NCI-H774 (cell line): ENCODE data around the gene CCDC197.

Experiments used
- DNase-seq: peaks from one replicate; lab custom pipeline; 2025; lab: John Stamatoyannopoulos, UW

CCDC197 gene

GRCh38 chr14:94026173-94026888, 29.2 kb downstream of the CCDC197 start, which contains the start of gene OTUB2:
Gene OTUB2 (plus strand): TSS chr14:94026340. CDS start chr14:94026538, 198 bp downstream.
- peak; percentile 97 for DNase-seq

DNA sequence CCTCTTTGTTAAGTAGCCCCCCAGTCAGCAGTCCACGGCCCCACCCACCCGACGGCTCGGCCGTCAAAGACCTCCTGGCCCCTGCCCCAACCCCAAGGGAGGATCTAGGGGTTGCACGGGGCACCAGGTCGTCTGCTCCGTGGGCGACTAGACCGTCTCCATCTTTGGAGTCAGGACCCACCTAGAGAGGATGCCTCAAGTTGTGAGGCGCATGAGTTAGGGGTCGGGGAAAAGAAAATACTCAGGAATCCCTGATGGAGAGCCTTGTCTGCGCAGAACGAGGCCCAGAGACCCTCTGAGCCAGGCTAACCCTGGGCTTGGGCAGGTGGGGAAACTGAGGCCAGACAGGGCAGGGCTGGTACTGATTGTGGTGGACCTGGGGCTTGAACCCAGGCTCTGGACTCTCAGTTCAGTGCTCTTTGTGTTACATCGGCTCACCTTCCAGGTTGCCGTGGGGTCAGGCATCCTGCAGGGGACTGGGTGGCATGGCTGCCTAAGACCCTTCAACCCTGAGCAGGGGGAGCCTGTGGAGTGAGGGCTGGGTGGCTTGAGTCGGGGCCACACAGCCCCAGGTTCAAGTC, 29.9 kb downstream of the CCDC197 start:
- DNase-seq = no peak

- no peak for DNase-seq
These were observed 30.7 kb downstream of the CCDC197 start for GRCh38 chr14:94027566-94028449.

DNA sequence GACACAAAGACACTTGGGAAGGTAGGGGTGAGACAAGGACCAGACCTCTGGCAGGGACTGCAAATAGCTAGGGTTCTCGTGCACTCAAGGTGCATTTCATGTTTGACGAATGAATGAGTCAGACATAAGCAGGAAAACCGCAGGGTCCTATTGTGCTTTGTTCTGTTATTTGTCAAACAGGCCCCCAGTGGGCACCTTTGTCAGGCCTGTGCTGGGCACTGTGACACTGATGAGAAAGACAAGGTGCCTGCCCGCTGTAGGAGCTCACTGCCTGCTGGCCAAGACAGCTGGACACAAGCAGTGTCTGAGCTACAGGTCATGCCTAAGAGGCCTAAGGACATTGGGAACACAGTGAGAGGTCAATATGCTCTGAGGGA, 31.3 kb downstream of the CCDC197 start:
- no peak for DNase-seq

DNA sequence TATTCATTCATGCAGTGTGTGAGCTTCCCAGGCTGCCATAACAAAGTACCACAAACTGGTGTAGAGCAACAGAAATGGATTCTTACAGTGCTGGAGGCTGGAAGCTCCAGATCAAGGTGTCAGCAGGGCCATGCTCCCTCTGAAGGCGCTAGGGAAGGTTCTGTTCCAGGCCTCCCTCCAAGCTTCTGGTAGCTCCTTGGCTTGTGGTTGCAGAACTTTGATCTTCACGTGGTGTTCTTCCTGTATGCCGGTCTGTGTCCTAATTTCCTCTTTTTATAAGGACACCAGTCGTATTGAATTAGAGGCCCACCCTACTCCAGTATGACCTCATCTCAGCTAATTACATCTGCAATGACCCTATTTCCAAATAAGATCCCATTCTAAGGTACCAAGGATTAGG, 32.2 kb downstream of the CCDC197 start:
- no peak for DNase-seq

GRCh38 chr14:94029671-94030203, 32.6 kb downstream of the CCDC197 start:
- no peak for DNase-seq

- no peak for DNase-seq
These were observed 33.5 kb downstream of the CCDC197 start for GRCh38 chr14:94030571-94030970.

GRCh38 chr14:94031161-94031882, 34.2 kb downstream of the CCDC197 start:
- DNase-seq = no peak

DNA sequence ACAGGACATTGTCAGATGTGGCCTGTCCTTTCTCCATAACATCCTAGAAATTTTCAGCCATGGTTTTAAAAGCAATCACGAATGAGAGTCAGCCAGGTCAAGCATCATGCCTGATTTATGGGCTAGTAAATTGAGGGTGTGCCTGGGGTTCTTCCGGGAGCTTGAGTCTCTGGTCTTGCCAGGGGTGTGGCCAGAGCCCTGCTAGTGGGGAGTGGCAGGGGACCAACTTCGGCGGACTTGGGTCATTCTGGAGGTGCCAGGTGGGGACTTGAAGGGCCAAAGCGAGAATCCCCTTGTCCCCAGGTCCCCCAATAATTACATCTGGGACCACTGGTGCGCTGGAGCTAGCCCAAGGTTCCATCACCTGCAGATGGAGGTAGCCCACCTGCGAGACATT, 34.8 kb downstream of the CCDC197 start:
- DNase-seq = no peak

DNA sequence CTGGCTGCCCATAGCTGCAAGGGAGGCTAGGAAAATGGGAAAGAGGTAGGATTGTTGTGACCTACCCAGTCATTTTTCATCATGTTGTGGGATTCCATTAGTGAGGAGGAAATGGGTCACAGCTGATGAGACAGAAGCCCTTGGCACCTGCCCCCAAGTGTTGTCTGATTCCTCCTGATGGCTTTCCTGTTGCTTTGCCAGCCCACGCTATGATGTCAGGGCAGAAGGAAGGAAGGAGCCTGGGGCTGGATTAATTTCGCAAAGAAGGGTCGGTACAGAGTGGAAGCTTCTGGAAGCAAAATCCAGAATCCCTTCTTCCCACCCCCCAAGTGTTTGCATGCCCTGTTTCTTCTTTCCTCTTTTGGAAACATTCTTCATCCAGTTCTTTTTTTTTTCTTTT, 37.8 kb downstream of the CCDC197 start:
- no peak for DNase-seq

GRCh38 chr14:94036313-94037167, 39.4 kb downstream of the CCDC197 start:
- DNase-seq = peak; percentile 18

- no peak for DNase-seq
These were observed 40.9 kb downstream of the CCDC197 start for GRCh38 chr14:94037954-94038353.

DNA sequence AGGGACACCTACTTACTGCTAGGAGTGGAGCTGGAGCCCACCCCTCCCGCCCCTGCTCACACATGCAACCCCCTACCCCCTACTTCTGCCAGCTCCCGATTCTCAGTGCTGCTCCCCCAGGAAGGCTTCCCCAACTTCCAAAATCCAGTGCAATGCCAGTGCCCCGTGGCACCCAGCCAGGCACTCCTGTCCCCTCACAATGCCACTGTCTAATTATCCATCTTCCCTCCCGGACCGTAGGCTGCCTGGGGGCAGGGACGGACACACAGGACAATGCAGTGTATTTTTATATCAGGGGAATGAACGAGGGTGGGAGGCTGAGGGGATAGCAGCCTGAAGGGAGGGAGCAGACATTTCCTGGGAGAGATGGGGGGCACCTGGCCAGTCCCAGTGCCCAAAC, 41.4 kb downstream of the CCDC197 start:
- no peak for DNase-seq

DNA sequence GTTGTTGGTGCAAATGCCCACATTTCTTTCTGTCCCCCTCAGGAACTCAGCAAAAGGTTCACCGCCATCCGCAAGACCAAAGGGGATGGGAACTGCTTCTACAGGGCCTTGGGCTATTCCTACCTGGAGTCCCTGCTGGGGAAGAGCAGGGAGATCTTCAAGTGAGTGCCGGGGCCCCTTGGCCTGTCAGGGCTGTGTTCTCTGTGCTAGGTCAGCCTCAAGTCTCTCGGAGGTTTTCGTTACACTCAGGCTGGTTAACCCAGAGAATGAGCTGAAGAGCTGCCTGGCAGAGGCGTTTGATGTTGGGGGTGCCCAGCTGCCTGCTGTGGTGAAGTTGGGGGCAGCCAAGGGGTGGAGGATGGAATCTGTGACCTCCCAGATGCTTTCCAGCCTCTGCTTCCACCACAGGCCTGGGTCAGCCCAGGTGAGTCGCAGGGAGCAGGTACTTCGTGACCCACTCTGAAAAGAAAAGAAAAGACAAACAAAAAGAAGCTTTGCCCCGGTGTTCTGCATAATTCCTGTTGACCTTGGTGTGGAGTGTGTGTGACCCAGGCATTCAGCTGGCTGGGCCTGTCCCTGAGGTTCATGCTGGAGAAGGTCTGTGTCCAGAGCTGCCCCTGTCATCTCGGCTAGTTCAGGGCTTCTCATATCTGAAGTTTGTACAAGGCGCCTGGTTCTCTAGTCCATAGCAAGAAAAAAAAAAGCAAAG, 42.0 kb downstream of the CCDC197 start:
- DNase-seq = no peak

DNA sequence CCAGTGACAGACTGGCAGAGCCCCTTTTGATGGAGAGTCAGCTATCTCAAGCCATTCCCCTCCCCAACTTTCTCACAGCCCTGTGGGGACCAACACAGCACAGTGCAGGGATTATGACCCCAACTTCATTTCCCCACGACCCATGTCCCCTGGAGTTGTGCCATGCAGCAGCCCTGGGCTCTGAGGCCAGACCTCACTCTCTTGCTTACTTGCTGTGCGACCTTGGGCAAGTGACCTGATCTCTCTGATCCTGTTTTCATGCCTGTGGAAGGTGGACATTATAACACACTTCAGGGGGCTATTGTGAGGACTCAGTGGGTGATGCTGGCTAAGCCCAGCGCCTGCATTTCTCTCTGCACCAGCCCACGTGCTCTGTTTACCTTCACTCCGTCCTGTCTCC, 43.1 kb downstream of the CCDC197 start:
- no peak for DNase-seq

- DNase-seq = no peak
These were observed 43.7 kb downstream of the CCDC197 start for GRCh38 chr14:94040796-94041195.

DNA sequence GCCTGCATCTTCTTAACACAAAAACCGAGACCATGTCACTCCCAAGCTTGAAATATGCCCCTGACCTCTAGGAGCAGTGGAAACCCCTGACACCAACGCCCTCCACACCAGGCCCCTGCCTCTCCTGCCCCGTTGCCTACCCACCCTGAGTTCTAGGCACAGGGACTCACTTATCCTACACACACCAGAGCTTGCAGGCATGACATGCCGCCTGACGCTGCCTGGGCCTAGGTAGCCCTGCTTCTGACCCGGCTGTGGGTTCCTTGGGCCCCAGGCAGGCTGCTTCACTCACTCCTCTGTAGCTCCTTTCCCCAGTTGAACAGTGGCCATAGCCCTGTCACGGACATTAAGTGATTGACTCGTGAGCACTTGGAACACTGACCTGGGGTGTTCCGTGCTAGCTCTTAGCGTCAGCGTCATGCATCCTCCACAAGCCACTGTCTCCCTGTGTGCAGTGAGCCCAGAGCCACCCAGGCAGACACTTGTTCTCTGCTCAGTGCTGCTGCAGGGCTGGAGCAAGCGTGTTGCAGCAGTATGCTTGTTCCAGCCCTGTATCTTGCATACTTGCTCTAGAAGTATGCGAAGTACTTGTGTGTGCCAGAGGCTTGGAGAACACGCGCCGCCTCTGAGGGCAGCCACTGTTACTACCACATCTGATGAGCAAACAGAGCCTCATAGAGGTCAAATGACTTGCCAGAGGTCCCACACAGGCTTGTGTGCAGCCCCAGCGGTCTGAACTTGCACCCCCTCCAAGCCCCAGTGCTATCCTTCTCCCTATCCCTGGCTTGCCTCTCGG, 44.6 kb downstream of the CCDC197 start:
- DNase-seq = no peak

- no peak for DNase-seq
These were observed 45.5 kb downstream of the CCDC197 start for GRCh38 chr14:94042433-94043091.
